Fibroblast of peridontal ligament (primary cell): ENCODE results near the gene CASKIN2.
A peak's percentile ranks its signal among the peaks of the same experiment; 100 is the strongest.

ENCODE experiments used
- DNase-seq: peaks from one replicate; pipeline ENCODE4 v3.0.0-alpha.2; 2010; ENCODE audit errors: extremely low read depth

The CASKIN2 gene

DNA sequence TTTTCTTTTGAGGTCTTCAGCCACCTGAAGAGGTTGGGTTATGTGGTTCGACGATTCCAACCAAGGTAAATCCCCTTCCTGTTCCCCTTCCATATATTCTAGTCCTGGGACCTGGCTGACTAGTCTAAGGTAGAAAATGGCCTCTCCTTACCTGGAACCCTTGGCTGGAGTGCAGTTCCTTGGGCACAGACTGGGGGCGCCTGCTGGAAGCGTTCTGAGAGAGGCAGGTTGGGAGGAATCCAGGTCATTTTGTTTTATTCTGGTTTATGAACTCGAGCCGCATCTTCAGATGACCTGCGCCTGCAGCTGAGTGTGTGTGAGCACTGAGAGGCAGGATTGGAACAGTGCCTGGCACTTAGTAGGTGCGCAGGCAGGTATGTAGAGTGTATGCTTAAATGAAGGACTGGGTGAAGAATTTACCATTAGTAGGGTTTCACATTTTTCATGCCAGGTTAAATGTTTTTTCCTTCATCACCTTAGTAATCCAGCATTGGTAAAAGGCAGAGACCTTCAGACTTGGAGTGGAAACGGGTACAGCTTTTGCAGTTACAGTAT is 3.7 kb upstream of the CASKIN2 start:
- no peak for DNase-seq

DNA sequence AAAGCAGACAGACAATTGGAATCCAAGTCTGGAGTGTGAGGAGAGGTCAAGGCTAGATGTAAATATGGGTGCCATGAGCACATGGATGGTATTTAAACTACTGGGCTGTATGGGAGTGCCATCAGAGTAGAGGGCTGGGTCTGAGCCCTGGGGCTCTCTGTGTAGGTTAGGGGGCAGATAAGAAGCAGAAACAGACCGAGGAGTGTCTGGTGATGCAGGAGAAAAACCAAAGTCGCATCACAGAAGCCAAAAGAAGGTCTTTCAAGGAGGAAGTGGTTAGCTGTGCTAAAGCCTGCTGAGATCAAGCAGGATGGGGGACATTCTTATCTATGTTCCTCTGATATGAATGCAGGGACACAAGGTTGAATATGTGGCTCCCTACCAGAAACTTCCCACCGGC is 2.9 kb upstream of the CASKIN2 start:
- no peak for DNase-seq

DNA sequence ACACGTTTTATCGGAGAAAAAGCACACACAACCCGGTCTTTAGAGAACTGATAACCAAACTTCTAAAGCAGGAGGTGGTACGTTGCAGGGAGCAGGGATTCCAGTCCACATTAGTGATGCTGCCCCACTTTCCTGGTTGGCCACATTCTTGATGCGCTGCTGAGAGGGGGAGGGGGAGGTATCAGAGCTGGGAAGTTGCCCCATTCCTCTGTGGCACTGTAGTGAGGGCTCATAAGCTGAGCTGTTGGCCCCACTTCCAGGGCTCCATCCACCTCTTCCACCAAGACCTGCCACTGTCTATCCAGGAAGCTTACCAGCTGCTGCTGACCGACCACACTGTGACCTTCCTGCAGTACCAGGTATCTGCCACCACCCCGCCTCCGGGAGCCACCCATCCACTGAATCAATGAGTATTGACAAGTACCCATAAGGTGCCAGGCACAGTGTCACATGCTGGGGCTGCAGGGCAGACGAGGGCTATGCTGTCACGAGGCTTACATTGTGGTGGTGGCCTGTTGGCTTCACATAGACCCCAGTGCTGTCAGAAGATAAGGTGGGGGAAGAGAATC is 2.0 kb upstream of the CASKIN2 start:
- no peak for DNase-seq

DNA sequence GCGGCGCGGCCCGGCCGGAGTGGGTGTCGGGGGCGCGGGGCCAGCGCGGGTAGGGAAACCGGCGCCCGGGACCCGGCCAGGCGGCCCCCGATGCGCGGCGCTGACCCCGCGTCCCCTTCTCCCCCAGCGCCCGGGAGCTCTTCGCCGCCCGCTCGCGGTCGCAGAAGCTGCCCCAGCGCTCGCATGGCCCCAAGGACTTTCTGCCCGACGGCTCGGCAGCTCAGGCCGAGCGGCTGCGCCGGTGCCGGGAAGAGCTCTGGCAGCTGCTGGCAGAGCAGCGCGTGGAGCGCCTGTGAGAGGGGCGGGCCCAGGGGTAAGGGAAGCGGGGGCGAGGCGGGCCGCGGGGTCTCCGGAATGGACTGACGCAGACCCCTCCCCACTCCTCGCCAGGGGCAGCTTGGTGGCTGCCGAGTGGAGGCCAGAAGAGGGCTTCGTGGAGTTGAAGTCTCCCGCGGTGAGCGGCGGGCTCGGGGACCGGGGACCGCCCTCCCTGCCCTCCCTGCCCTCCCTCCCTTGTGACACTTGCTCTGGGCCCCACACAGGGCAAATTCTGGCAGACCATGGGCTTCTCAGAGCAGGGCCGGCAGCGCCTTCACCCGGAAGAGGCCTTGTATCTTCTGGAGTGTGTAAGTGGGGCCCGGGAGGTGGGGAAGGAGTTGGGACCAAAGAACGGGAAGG is 1.4 kb upstream of the CASKIN2 start:
- peak; percentile 24 for DNase-seq

DNA sequence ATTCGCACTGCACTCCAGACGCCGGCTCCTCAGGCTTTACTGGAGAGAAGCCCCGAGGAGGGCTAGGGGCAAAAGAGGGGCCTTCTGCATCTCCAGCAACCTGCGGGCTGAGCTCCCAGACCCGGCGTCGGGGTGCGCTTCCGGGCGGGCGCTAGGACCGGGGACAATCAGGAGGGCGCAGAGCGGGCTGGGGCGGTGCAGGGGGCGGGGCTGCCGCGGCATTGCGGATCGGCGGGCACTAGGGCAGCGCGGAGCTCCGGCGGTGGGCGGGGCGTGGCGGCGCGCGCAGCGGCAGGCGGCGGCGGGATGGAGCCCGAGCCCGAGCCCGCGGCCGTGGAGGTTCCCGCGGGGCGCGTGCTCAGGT is 900 bp upstream of the CASKIN2 start, which contains the start of gene TSEN54:
Gene TSEN54, plus strand, starts transcription at position 274 of the 364 bp plus-strand sequence. Its CDS starts 33 bp downstream, at position 307.
- peak; percentile 74 for DNase-seq

DNA sequence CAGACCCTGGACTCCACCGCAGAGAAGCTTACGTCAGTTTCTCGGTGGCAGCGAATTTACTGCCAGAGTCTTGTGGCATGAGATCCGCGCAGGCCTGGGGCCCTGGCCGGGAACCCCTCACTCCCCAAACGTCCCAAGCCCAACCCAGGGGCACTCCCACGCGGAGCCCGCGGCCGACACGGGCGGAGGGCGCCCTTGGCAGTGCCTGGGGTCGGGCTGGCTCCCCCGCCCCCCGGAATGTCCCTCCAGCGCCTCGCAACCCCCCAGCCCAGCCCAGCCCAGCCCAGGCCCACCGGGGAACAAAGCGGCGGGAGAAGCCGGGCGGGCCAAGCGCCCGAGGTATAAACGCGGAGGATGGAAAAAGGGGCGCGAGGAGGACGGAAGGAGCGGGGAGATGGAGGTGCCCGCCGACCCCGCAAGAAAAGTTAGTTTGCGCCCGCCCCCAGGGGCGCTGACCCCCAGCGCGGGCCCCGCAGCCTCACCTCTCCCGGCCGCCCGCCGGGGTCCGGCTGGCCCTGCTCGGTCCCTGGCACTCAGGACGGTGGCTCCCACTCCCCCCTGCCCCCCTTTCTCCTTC is 330 bp downstream of the CASKIN2 start:
- peak; percentile 31 for DNase-seq

DNA sequence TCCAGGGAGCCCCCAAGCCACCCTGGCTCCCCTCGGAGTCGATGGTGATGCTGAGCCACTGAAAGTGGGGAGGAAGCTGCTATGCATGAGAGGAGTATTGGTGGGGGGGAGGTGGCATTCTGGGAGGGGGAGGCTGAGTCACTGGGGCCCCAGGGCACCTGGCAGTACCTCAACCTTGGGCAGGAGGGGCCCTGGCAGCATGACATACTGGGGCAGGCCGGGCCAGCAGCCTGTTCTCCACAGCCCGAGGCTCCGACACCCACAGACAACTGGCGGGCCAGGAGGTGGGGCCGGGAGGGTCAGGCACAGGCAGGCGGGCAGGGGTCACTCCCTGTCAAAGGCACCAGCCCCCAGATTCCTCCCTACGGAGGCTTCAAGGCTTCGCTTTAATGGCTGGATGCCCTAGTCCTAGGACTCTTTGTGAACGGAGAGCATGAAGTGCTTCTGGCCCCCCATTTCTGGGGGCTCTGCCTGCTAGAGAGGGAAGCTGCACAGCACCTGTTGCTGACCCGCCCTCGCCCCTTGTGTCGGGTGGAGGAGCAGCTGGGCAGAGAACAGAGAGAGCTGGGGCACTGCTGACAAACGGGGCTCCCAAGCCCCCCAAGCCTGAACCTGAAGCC is 928 bp downstream of the CASKIN2 start:
- DNase-seq: no peak

DNA sequence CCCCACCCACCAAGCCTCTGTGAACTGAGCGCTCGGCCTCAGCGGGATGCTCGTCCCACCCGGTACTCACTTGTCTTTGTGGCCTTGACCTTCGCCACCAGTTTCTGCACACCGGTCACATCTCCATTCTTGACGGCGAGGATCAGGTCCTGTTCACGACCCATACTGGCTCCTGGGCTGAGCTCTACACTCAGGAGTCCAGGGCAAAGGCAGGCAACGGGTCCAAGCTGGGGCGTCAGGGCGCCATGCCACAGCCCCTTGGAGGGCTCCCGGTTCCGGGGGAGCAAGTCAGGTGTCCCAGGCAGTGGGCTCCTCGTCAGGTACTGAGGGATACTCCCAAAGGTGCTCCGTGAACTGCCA is 1.7 kb downstream of the CASKIN2 start:
- DNase-seq: no peak

DNA sequence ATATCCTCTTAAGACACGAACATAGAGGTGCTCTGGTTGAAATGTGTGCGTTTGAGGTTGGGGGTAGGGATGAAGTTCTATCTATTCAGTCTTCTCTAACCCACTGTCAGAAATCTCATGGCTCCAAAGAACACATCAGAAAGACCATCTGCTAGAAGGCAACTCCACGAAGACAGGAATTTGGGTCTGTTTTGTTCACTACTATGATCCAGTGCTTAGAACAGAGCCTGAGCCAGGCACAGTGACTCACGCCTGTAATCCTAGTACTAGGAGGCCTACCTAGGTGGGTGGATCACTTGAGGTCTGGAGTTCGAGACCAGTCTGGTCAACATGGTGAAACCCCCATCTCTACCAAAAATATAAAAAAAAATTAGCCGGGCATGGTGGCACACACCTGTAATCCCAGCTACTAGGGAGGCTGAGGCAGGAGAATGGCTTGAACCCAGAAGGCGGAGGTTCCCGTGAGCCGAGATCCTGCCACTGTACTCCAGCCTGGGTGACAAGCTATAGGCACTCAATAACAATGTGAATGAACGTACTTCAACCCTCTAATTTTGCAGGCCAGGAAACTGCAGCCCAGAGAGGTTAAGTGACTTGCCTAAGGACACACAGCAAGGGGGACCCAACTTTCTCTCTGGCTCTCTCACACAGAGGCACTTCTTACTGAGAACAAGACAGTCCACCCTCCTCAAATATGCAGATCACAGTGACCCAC is 2.3 kb downstream of the CASKIN2 start:
- DNase-seq: peak; percentile 50

DNA sequence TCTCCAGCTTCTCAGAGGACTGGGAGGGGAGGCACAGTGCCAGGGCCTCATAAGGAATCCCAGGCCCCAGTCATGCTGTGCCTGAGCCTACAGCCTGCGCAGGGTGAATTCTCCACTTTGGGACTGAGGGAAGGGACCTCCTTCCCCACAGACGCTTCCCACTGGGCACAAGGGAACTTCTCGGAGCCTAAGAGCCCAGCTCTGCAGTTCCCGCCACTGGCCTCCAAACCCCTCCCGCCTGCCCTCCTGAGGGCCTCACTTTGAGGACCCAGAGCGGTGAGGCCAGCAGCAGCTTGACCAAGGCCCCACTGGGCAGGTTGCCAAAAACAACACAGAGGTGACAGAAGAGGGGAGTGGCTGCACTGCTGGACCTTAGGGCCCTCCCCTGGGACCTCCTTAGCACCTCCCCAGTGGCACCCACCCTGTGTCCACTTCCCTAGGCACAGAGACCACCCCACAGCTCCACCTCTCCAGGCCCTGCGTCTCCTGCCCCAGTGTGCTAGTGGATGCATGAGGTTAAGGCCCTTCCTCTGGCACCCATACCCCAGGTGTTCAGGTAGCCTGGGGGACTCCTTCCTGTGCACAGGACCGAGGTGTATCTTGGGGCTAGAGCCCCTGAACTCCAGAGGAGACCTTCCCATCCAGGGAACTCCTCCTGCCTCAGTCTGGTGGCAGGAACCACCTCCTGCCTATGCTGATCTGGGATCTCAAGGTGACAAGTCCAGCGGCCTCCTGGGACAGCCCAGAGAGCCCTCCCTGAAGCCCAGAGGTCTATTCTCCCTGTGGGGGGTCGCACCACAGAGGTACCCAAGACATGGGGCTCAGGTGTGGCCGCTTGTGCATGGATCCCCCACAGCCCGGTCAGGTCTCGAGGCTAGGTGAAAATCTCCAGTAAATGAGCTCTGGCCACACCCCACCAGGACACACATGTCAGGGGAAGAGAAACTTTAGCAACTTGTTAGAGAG is 3.4 kb downstream of the CASKIN2 start:
- no peak for DNase-seq

DNA sequence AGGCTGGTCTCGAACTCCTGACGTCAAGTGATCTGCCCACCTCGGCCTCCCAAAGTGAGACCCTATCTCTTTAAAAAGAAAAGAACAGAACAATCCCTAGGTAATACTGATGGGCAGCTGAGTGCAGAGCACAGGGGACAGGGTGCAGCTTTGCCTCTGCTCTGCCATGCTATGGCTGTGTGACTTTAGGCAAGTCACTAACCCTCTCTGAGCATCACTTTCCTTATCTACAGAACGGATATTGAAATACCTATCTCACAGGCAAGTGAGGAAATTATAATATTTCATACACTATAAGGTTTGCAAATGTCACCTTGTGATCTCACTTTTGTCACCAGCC is 4.1 kb downstream of the CASKIN2 start:
- no peak for DNase-seq

DNA sequence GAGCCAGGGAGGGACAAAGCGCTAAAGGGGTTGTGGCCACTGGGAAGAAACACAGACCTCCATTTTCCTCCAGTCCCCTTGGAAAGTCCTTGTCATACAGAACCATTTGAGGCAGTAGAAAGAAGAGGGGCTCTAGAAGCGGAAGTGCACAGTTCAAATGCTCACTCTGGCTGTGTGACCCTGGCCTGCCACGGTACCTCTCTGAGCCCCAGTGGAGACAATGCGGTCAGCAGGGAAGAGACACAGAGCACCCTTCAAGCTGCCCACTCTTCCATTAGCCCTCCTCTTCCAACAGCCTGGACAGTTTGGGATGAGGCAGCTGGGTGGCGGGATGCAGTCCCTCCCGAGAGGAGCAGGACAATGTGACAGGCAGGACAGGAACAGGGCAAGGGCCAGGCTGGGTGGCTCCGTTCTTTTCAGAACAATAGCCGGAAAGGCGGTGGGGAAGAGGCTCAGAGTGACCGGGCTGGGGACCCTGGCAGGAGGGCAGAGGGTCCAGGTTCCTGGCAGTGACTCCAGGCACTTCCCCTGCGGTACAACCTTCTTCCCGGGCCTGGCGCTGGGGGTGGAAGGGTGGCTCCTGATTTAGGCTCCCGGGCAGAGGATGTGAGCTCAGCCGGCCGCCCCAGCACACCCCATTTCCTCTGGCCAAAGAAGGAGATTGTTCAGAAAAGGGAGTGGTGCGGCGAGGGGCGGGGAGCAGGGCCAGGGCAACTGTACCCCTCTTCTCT is 5.6 kb downstream of the CASKIN2 start:
- no peak for DNase-seq

DNA sequence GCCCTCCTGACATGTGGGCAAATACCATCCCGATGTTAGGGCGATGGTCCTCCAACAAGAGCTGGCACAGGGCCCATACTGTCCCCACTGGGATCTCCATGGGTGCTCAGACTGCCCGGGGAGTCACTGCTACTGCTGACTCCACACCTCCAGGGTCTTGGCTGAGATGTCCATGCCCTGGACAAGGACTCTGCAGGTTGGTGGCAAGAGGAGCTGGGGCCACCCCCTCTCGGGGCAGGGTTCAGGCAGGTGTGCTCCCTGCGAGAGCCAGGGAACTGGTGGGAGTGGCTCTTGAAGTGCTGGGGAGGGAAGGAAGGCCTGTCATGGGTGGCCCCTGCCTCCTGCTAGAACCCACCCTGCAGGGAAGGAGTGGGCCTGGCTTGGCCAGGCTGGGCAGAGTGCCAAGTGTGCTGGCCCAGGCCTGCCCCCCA is 6.4 kb downstream of the CASKIN2 start:
- no peak for DNase-seq

DNA sequence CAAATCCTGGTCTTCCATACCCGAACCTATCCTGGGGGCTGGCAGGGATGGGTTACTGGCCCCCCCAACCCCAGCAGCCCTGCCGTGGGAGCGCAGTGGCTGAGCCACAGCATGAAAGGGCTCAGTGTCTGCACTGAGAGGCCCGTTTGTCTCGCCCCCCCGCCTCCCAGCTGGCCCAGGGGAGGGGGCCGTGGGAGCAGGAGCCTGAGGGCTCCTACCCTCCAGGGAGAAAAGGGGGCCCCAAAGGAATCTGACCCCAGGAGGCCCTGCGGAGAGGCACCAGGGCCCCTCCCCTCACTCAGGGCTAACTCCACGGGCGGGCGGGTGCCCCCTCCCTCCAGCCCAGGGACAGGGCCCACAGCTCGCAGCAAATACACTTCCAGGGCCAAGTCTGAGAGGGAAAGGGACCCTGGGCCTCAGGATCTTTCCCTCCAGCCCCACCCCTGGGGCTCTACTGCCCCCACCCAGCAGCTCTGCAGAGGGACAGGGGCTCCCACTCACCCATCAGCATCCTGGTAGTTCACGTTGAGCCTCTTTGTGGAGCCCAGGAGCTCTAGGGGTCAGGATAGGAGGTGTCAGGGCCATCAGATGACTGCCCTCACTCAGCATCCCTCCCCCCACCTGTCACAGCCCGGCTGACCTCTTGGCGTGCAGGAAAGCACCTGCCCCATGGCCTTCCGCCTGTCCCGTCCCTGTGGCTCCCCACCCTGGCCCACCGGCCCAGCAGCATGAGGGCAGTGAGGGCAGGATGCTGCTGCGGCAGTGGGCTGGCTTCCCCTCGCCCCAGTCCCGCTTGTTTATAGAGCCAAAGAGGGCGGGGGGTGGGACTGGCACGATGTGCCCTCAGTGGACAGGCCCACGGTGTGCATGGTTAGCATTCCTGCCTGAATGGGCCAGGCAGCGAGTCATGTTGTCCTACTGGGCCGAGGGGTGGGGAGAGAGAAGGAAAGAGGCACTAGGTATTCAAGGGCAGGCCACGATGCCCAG is 7.3 kb downstream of the CASKIN2 start:
- DNase-seq: no peak

DNA sequence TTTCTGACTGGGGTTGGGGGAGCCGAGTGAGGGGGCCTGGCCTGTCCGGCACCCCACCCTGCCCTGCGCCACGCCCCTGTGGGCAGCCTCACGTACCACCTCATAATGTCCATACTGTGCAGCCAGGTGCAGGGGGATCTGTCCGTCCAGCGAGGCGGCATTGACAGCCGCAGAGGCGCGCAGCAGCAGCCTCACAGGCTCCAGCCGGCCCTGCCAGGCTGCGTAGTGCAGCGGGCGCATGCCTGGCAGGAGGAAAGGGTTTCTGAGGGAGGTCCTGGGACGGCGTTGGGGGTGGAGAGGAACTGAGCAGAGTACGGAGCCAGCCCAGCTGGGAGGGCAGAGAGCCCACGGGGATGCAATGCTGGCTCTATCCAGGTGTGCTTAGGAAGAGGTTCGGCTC is 8.4 kb downstream of the CASKIN2 start:
- DNase-seq: no peak

DNA sequence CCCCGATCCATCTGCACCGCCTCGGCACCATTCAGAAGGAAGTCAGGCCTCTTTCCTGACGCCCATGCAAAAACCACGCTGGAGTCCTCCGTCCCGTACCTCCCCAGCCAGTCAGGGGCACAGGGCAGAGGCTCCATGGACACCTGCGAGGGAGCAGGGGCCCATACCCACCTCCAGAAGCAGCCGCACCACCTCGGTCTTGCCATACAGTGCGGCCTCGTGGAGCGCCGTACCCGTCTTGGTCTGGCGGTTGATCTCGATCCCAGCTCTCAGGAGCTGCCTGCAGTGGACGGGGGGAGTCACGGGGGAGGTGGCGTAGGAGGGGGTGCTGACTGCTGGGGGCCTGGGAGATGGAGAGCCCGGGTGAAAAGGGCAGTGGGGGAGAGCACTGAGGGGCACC is 9.2 kb downstream of the CASKIN2 start:
- no peak for DNase-seq

DNA sequence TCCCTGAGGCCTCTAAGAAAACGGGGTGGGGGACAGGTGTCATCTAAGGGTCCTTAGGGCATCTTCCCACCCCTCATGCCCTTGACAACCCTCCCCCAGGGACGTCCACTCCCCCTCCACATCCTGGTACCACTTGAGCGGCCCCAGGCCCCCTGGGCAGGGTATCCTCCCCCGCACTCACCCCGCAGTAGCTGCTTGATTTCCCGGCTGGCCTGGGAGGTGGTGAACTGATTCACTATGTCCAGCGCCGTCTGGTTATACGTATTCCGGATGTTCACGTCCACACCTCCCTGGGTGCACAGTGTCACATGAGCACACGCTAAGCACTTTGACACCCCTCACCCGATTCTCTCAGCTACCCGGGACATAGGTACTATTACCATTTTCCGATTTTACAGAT is 9.7 kb downstream of the CASKIN2 start:
- no peak for DNase-seq

DNA sequence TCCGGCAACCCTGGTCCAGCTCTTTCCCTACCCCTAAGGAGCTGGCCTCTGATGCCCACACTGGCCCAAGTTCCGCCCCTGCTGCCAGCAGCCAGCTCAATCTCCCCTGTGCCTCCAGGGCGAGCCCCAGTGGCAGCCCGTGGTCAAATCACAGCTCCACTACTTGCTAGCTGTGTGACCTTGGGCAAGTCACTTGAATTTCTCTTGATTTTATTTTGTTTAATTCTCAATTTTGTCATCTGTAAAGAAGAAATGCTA is 10.3 kb downstream of the CASKIN2 start:
- DNase-seq: no peak

DNA sequence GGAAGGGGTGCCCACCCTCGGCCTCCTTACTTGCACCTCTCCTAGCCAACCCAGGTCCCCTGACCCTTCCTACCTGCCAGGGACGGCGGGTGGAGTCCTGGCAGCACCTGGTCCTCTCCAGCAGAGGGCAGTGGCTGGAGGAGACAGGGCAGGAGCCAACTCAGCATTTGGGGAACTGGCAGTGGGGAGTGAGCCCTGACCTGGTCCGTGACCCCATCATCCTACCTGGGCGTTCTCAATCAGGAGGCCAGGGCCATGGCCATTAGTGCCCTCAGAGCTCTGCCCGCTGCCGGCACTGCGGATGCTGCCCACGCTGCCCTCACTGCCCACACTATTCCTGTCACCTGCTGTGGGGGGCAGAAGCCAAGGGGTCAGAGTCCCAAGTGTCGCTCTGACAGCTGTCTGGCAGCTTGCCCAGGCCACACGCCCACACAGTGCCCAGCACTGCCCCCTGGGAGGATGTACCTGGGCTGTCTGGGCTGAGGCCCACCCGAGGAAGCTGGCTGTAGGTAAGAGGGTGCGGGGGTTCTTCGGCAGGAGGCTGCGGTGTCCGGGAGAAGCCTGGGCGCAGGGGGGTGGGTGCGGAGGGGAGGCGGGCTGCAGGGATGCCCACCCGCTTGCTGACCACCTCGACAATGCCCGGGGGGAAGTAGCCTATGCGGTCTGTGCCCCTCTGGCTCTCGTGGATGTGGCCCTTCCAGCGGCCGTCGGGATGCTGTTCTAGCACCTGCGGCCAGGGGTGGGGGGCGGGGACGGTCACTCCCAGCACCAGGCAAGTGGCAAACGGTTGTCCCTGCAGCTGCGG is 10.8 kb downstream of the CASKIN2 start:
- DNase-seq: no peak
